ENCODE results near the gene H2BK1.
A peak's percentile ranks its signal among the peaks of the same experiment; 100 is the strongest.

The H2BK1 gene

GRCh38 chr7:151254851-151255250 lies 44.6 kb upstream of the H2BK1 start:
- TF ChIP-seq YY1 (IDR thresholded peaks at IDR 0.05; ENCODE audit: low read depth) (no peak), RAD21 (IDR thresholded peaks at IDR 0.05; ENCODE audit: low read depth) (no peak), FOXM1 (IDR thresholded peaks at IDR 0.05; ENCODE audit: borderline replicate concordance, low read depth) (no peak), TCF12 (IDR thresholded peaks at IDR 0.05; ENCODE audit: low read depth) (no peak), ZBTB7A (IDR thresholded peaks at IDR 0.05; ENCODE audit: low read depth) (no peak), TAF1 (IDR thresholded peaks at IDR 0.05; ENCODE audit: low read depth) (no peak), CEBPB (IDR thresholded peaks at IDR 0.05) (no peak), EGR1 (IDR thresholded peaks at IDR 0.05) (no peak), USF1 (IDR thresholded peaks at IDR 0.05) (no peak), EP300 (IDR thresholded peaks at IDR 0.05; ENCODE audit: borderline replicate concordance) (no peak), MAX (IDR thresholded peaks at IDR 0.05) (no peak), REST (IDR thresholded peaks at IDR 0.05; ENCODE audit: low read depth) (no peak), NFIC (IDR thresholded peaks at IDR 0.05) (no peak), CREB1 (IDR thresholded peaks at IDR 0.05; ENCODE audit: low read depth) (no peak), TEAD4 (IDR thresholded peaks at IDR 0.05) (no peak)

GRCh38 chr7:151254316-151254715 lies 44.0 kb upstream of the H2BK1 start:
- TF ChIP-seq ZBTB7A (IDR thresholded peaks at IDR 0.05; ENCODE audit: low read depth): no peak
- no peak for TF ChIP-seq TEAD4 (IDR thresholded peaks at IDR 0.05)
- no peak for TF ChIP-seq USF1 (IDR thresholded peaks at IDR 0.05)
- no peak for TF ChIP-seq EP300 (IDR thresholded peaks at IDR 0.05; ENCODE audit: borderline replicate concordance)

GRCh38 chr7:151252961-151253711 lies 42.8 kb upstream of the H2BK1 start:
- TF ChIP-seq ZBTB7A (IDR thresholded peaks at IDR 0.05; ENCODE audit: low read depth) (no peak), TEAD4 (IDR thresholded peaks at IDR 0.05) (no peak), EGR1 (IDR thresholded peaks at IDR 0.05) (no peak), FOXM1 (IDR thresholded peaks at IDR 0.05; ENCODE audit: borderline replicate concordance, low read depth) (no peak), RAD21 (IDR thresholded peaks at IDR 0.05; ENCODE audit: low read depth) (no peak), CREB1 (IDR thresholded peaks at IDR 0.05; ENCODE audit: low read depth) (no peak), TCF12 (IDR thresholded peaks at IDR 0.05; ENCODE audit: low read depth) (no peak), YY1 (IDR thresholded peaks at IDR 0.05; ENCODE audit: low read depth) (no peak), REST (IDR thresholded peaks at IDR 0.05; ENCODE audit: low read depth) (no peak), MAX (IDR thresholded peaks at IDR 0.05) (no peak), CEBPB (IDR thresholded peaks at IDR 0.05) (no peak), TAF1 (IDR thresholded peaks at IDR 0.05; ENCODE audit: low read depth) (no peak), USF1 (IDR thresholded peaks at IDR 0.05) (no peak), NFIC (IDR thresholded peaks at IDR 0.05) (no peak), EP300 (IDR thresholded peaks at IDR 0.05; ENCODE audit: borderline replicate concordance) (no peak)

- TF ChIP-seq EGR1 (IDR thresholded peaks at IDR 0.05) (no peak), TCF12 (IDR thresholded peaks at IDR 0.05; ENCODE audit: low read depth) (no peak), MAX (IDR thresholded peaks at IDR 0.05) (no peak), RAD21 (IDR thresholded peaks at IDR 0.05; ENCODE audit: low read depth) (no peak)
Observed at GRCh38 chr7:151252561-151252835, 42.2 kb upstream of the H2BK1 start.

- TF ChIP-seq EP300 (IDR thresholded peaks at IDR 0.05; ENCODE audit: borderline replicate concordance) (no peak), MAX (IDR thresholded peaks at IDR 0.05) (peak; percentile 28; the same call in 1 of the 2 replicates), ZBTB7A (IDR thresholded peaks at IDR 0.05; ENCODE audit: low read depth) (0 out of 2 replicates have a peak, but pooled peaks have one; percentile 61), YY1 (IDR thresholded peaks at IDR 0.05; ENCODE audit: low read depth) (no peak), FOXM1 (IDR thresholded peaks at IDR 0.05; ENCODE audit: borderline replicate concordance, low read depth) (no peak), NFIC (IDR thresholded peaks at IDR 0.05) (no peak), REST (IDR thresholded peaks at IDR 0.05; ENCODE audit: low read depth) (no peak), USF1 (IDR thresholded peaks at IDR 0.05) (no peak), TEAD4 (IDR thresholded peaks at IDR 0.05) (0 out of 2 replicates have a peak, but pooled peaks have one; percentile 19)
Observed at GRCh38 chr7:151251689-151252560, 41.6 kb upstream of the H2BK1 start.

Measured in Ishikawa (cell line).